Epithelial cell of esophagus (primary cell): ENCODE data around the gene POLR2B.

Experiments used
- DNase-seq: peaks from one replicate; pipeline ENCODE4 v3.0.0; 2010; ENCODE audit warnings: low read depth
- H3K4me3 ChIP-seq: 2 replicates; pipeline ENCODE4 v1.5.1; 2011; ENCODE audit warnings: mild to moderate bottlenecking, low read length, control low read depth
- TF ChIP-seq, protein P1 (sequence below): IDR thresholded peaks from 2 replicates; pipeline ENCODE4 v1.5.1; 2011; ENCODE audit warnings: low read depth, mild to moderate bottlenecking, low read length, control low read depth, inconsistent platforms; ENCODE audit not compliant: insufficient read depth; ENCODE audit errors: missing control alignments

POLR2B gene

GRCh38 chr4:56941403-56941802 is 37.3 kb upstream of the POLR2B start:
- TF ChIP-seq, protein P1, sequence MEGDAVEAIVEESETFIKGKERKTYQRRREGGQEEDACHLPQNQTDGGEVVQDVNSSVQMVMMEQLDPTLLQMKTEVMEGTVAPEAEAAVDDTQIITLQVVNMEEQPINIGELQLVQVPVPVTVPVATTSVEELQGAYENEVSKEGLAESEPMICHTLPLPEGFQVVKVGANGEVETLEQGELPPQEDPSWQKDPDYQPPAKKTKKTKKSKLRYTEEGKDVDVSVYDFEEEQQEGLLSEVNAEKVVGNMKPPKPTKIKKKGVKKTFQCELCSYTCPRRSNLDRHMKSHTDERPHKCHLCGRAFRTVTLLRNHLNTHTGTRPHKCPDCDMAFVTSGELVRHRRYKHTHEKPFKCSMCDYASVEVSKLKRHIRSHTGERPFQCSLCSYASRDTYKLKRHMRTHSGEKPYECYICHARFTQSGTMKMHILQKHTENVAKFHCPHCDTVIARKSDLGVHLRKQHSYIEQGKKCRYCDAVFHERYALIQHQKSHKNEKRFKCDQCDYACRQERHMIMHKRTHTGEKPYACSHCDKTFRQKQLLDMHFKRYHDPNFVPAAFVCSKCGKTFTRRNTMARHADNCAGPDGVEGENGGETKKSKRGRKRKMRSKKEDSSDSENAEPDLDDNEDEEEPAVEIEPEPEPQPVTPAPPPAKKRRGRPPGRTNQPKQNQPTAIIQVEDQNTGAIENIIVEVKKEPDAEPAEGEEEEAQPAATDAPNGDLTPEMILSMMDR: no peak
- no peak overlapping the region for H3K4me3 ChIP-seq
- no peak for DNase-seq

- TF ChIP-seq, protein P1: no peak
- peak; percentile 23 for DNase-seq
- no peak overlapping the region for H3K4me3 ChIP-seq
Observed at GRCh38 chr4:56953680-56954520, 24.8 kb upstream of the POLR2B start.

- DNase-seq: peak; percentile 97
- TF ChIP-seq, protein P1: no peak
- no peak overlapping the region for H3K4me3 ChIP-seq
Observed at GRCh38 chr4:56958111-56958517, 20.6 kb upstream of the POLR2B start.

GRCh38 chr4:56959100-56959499 is 19.6 kb upstream of the POLR2B start:
- DNase-seq: no peak
- H3K4me3 ChIP-seq: no peak overlapping the region
- TF ChIP-seq, protein P1: no peak

DNA sequence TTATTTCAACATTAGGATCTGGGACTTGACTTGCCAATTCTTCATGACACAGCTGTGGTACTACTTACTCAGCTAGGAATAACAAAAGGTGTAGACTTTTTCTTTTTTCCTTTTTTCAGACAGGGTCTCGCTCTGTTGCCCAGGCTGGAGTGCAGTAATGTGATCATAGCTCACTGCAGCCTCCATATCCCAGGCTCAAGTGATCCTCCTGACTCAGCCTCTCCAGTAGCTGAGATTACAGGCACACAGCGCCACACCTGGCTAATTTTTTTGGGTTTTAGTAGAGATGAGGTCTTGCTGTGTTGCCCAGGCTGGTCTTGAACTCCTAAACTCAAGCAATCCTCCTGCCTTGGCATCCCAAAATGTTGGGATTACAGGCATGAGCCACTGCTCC is 17.6 kb upstream of the POLR2B start:
- DNase-seq: no peak
- no peak overlapping the region for H3K4me3 ChIP-seq
- TF ChIP-seq, protein P1: no peak

DNA sequence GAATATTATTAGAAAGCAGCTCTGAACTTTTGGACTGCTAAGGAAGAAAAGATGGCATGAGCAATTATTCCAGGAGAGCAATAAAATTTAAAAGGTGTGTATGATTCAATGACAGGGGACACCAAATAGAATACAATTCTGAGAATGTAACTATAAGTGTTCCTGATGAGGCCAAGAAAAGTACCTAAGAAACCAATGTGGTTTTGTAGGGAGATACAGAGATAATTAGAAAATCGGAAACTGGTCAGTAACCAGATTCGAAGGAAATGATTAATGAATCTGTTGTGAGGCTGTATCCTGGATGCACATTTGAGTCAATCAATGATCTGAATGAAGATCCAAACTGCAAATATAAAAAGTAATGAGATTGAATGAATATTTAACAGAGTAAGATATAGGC is 7.3 kb upstream of the POLR2B start:
- TF ChIP-seq, protein P1: no peak
- no peak overlapping the region for H3K4me3 ChIP-seq
- no peak for DNase-seq

- no peak for DNase-seq
- no peak overlapping the region for H3K4me3 ChIP-seq
- TF ChIP-seq, protein P1: no peak
Observed at GRCh38 chr4:56972389-56972788, 6.3 kb upstream of the POLR2B start.
